HEK293 (cell line): ENCODE data around the gene SCTR.

Source experiments
- CTCF ChIA-PET: fragments of 350-600 bp; formaldehyde crosslinking; extraction: SDS; loops from one replicate; lab custom pipeline; 2021; ENCODE audit warnings: antibody characterized with exemption; lab: Yijun Ruan, JAX
- POLR2A ChIA-PET: fragments of 300-600 bp; formaldehyde crosslinking; extraction: SDS; loops from one replicate; lab custom pipeline; 2020; ENCODE audit warnings: antibody characterized with exemption, inconsistent platforms; lab: Yijun Ruan, JAX
- H3K27ac ChIP-seq: fragments of 200-500 bp; sonication (Bioruptor generic); 2 replicates; pipeline ENCODE4 v1.5.1; 2014; ENCODE audit warnings: low read depth, low read length, control low read depth, inconsistent platforms; ENCODE audit errors: extremely low read depth
- H3K36me3 ChIP-seq, 2 experiments: fragments of 200-500 bp in 1 of 2; sonication (Bioruptor generic) in 1 of 2; 1 replicate in 1 of 2; 2 replicates in 1 of 2; pipeline ENCODE4 v1.5.1; 2014 to 2017; ENCODE audit warnings: inconsistent platforms in 2 of 2, low read length in 2 of 2; ENCODE audit not compliant: control insufficient read depth in 2 of 2, insufficient read depth in 1 of 2
- H3K4me1 ChIP-seq: fragments of 200-500 bp; sonication (Bioruptor generic); 2 replicates; pipeline ENCODE4 v1.5.1; 2014; ENCODE audit warnings: mild to moderate bottlenecking, low read length, inconsistent platforms; ENCODE audit not compliant: control insufficient read depth, insufficient read depth
- H3K4me3 ChIP-seq: 2 replicates; pipeline ENCODE4 v1.5.1; 2011; ENCODE audit warnings: low read depth, mild to moderate bottlenecking, control low read depth, low read length, moderate library complexity
- H3K9me3 ChIP-seq: fragments of 200-500 bp; sonication (Bioruptor generic); 2 replicates; pipeline ENCODE4 v1.5.1; 2014; ENCODE audit warnings: low read depth, low read length, inconsistent platforms; ENCODE audit not compliant: control insufficient read depth, insufficient read depth
- KLF7 ChIP-seq: fragments of 450-650 bp; formaldehyde crosslinking; IDR thresholded peaks from 2 replicates; pipeline ENCODE4 v1.5.1; 2016; ENCODE audit warnings: missing biosample characterization, missing genetic modification characterization, borderline replicate concordance
- ZFP69B ChIP-seq: fragments of 450-650 bp; formaldehyde crosslinking; IDR thresholded peaks from 2 replicates; pipeline ENCODE4 v1.5.1; 2016; ENCODE audit warnings: missing biosample characterization, missing genetic modification characterization
- ZNF214 ChIP-seq: fragments of 450-650 bp; formaldehyde crosslinking; IDR thresholded peaks from 2 replicates; pipeline ENCODE4 v1.5.1; 2017; ENCODE audit warnings: missing biosample characterization, mild to moderate bottlenecking, missing genetic modification characterization, borderline replicate concordance
- ZNF654 ChIP-seq: fragments of 450-650 bp; formaldehyde crosslinking; IDR thresholded peaks from 2 replicates; pipeline ENCODE4 v1.5.1; 2016; ENCODE audit warnings: low read depth, missing biosample characterization, missing genetic modification characterization
- ZNF747 ChIP-seq: fragments of 450-650 bp; formaldehyde crosslinking; IDR thresholded peaks from 2 replicates; pipeline ENCODE4 v1.5.1; 2016; ENCODE audit warnings: missing biosample characterization, missing genetic modification characterization
- ZSCAN30 ChIP-seq: fragments of 450-650 bp; IDR thresholded peaks from 2 replicates; pipeline ENCODE4 v1.5.1; 2018; ENCODE audit warnings: missing biosample characterization, mild to moderate bottlenecking, missing genetic modification characterization, moderate library complexity
- ZXDB ChIP-seq: fragments of 450-650 bp; formaldehyde crosslinking; IDR thresholded peaks from 2 replicates; pipeline ENCODE4 v1.5.1; 2016; ENCODE audit warnings: missing biosample characterization, missing genetic modification characterization
- TF ChIP-seq, protein P1 (sequence below): fragments of 450-650 bp; formaldehyde crosslinking; IDR thresholded peaks from 2 replicates; pipeline ENCODE4 v1.5.1; 2016; ENCODE audit warnings: missing biosample characterization, missing genetic modification characterization, borderline replicate concordance
- TF ChIP-seq, protein P2 (sequence below): fragments of 450-650 bp; formaldehyde crosslinking; IDR thresholded peaks from 2 replicates; pipeline ENCODE4 v1.5.1; 2016; ENCODE audit warnings: missing biosample characterization, missing genetic modification characterization

SCTR gene

DNA sequence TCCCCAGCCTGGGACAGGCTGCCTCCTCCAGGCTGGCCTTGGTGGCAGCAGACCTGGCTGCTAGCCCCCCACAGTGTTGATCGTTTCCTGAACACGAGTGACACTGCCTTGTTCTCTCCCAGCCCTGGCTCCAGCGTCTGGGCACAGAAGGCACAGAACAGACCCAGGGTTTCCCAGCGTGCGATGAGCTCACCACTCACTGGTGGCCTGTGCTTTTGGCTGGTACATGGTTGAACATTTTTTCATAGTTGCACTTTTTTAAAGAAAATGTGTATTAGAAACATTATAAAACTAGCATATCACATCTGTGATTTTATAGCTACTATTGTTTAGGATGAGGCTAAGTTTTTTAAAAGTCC, 40.9 kb downstream of the SCTR start:
- POLR2A ChIA-PET, result no interaction called here
- H3K4me1 ChIP-seq, result no peaks in the 10 kb centered on the region
- H3K36me3 ChIP-seq, result no peaks in the 10 kb centered on the region
- no peak overlapping the region for H3K27ac ChIP-seq
- CTCF ChIA-PET, result interaction anchor here (0.6 kb wide), 1 partner anchor 75 kb away, joined by 3 read pairs; no protein-coding TSS in a partner anchor
- no peak for TF ChIP-seq ZNF654 (tag by site-specific recombination)
- TF ChIP-seq, all 188 proteins: peak for 0
- Histone ChIP-seq H3K4me3 (no peak overlapping the region), H3K9me3 (no peaks in the 10 kb centered on the region)

DNA sequence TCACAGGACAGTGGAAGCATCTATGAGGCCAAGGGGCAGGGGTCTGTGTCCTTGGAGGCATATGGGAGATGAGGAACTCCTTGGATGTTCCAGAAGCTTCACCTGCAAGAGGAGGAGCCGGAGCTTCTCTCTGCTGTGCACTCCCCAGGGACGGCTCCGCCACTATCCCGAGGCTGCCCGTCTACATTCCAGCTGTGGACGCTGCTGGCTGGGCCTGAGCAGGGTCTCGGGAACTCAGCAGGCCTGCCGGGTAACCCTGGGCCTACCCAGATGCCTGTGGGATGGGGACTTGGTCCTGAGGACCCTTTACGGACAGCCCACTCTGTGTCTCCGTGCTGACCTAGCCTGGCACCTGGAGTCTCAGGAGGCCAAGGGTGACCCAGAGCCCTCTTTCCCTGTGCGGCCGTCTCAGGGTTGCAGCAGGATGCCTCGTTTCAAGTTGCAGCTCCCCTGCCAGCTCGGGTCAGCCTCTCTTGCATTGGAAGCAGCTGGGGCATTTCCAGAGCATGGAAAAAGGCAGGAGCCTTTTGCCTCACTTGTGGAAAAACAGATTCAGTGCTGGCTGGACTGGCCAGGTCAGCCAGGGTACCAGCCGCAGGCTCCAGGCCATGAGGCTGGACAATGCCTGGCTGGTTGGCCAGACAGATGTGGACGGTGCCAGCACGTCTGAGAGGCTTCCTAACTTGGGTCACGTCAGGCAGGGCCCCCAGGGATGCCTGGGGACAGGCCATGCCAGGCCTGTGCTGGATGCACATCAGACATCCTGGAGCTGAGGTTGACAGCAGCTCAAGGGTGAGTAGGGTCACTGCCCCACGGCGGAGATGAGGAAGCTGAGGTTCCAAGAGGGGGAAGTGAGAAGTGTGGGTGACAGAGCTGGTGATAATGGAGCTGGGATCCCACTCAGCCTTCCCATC, 41.5 kb downstream of the SCTR start:
- CTCF ChIA-PET, result interaction anchor here (0.6 to 1.1 kb wide), 2 partner anchors 13 to 74 kb away, joined by 3 read pairs; no protein-coding TSS in a partner anchor
- Histone ChIP-seq H3K4me1 (no peaks in the 10 kb centered on the region), H3K4me3 (no peak overlapping the region), H3K36me3 (no peaks in the 10 kb centered on the region), H3K27ac (no peak overlapping the region), H3K9me3 (no peaks in the 10 kb centered on the region)
- TF ChIP-seq ZSCAN30 (no peak), ZNF214 (no peak)
- POLR2A ChIA-PET, result no interaction called here

DNA sequence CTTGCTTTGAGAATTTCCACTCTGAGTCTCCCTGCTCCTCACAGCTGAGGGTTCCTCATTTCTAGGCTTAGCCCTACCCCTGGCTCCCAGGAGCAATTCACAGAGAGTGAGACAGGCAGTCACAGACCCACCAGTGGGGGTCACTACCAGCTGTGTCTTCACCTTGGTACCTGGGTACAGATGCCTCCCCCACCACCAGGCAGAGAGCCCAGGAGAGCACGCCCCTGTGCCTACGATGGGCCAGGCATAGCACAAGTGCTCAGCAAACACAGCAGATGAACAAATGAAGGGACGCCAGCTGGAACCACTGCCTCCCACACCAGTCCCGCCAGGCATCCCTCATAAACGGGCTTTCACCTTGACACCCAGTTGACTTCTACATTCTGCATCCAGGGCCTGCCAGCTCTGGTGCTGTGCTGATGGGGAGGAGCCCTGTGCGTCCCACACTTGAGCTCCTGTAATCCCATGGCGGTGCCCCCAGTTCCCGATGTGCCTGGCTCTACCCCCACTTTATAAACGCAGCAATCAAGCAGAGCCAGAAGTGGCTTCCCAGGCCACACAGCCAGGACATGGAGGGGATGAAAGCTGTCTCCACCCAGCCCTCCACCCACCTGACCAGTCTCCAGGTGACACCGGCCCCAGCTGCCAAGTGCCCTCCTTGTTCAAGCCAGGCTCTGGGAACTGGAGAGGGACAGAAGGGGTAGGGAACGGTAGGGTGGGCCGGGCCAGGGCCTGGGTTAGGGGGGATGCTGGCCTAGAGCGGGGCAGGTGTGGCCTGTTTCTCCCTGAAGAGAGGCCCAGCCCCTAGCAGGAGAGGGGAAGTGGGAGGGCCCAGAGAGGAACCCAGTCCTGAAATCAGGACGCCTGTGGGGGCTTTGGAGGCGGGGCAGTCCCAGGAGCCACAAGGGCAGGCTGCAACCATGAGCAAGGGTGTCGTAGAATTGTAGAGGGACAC, 42.5 kb downstream of the SCTR start:
- no peak overlapping the region for H3K27ac ChIP-seq
- POLR2A ChIA-PET, result no interaction called here
- H3K4me1 ChIP-seq, result no peaks in the 10 kb centered on the region
- no peaks in the 10 kb centered on the region for H3K9me3 ChIP-seq
- TF ChIP-seq ZXDB (tag by site-specific recombination), result no peak
- TF ChIP-seq, protein P1, sequence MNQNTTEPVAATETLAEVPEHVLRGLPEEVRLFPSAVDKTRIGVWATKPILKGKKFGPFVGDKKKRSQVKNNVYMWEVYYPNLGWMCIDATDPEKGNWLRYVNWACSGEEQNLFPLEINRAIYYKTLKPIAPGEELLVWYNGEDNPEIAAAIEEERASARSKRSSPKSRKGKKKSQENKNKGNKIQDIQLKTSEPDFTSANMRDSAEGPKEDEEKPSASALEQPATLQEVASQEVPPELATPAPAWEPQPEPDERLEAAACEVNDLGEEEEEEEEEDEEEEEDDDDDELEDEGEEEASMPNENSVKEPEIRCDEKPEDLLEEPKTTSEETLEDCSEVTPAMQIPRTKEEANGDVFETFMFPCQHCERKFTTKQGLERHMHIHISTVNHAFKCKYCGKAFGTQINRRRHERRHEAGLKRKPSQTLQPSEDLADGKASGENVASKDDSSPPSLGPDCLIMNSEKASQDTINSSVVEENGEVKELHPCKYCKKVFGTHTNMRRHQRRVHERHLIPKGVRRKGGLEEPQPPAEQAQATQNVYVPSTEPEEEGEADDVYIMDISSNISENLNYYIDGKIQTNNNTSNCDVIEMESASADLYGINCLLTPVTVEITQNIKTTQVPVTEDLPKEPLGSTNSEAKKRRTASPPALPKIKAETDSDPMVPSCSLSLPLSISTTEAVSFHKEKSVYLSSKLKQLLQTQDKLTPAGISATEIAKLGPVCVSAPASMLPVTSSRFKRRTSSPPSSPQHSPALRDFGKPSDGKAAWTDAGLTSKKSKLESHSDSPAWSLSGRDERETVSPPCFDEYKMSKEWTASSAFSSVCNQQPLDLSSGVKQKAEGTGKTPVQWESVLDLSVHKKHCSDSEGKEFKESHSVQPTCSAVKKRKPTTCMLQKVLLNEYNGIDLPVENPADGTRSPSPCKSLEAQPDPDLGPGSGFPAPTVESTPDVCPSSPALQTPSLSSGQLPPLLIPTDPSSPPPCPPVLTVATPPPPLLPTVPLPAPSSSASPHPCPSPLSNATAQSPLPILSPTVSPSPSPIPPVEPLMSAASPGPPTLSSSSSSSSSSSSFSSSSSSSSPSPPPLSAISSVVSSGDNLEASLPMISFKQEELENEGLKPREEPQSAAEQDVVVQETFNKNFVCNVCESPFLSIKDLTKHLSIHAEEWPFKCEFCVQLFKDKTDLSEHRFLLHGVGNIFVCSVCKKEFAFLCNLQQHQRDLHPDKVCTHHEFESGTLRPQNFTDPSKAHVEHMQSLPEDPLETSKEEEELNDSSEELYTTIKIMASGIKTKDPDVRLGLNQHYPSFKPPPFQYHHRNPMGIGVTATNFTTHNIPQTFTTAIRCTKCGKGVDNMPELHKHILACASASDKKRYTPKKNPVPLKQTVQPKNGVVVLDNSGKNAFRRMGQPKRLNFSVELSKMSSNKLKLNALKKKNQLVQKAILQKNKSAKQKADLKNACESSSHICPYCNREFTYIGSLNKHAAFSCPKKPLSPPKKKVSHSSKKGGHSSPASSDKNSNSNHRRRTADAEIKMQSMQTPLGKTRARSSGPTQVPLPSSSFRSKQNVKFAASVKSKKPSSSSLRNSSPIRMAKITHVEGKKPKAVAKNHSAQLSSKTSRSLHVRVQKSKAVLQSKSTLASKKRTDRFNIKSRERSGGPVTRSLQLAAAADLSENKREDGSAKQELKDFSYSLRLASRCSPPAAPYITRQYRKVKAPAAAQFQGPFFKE (tag by site-specific recombination), result no peak
- no peak for TF ChIP-seq KLF7 (tag by site-specific recombination)
- no peak for TF ChIP-seq ZFP69B (tag by site-specific recombination)
- TF ChIP-seq, protein P2, sequence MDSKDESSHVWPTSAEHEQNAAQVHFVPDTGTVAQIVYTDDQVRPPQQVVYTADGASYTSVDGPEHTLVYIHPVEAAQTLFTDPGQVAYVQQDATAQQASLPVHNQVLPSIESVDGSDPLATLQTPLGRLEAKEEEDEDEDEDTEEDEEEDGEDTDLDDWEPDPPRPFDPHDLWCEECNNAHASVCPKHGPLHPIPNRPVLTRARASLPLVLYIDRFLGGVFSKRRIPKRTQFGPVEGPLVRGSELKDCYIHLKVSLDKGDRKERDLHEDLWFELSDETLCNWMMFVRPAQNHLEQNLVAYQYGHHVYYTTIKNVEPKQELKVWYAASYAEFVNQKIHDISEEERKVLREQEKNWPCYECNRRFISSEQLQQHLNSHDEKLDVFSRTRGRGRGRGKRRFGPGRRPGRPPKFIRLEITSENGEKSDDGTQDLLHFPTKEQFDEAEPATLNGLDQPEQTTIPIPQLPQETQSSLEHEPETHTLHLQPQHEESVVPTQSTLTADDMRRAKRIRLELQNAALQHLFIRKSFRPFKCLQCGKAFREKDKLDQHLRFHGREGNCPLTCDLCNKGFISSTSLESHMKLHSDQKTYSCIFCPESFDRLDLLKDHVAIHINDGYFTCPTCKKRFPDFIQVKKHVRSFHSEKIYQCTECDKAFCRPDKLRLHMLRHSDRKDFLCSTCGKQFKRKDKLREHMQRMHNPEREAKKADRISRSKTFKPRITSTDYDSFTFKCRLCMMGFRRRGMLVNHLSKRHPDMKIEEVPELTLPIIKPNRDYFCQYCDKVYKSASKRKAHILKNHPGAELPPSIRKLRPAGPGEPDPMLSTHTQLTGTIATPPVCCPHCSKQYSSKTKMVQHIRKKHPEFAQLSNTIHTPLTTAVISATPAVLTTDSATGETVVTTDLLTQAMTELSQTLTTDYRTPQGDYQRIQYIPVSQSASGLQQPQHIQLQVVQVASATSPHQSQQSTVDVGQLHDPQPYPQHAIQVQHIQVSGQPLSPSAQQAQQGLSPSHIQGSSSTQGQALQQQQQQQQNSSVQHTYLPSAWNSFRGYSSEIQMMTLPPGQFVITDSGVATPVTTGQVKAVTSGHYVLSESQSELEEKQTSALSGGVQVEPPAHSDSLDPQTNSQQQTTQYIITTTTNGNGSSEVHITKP (tag by site-specific recombination), result no peak
- no peak for TF ChIP-seq ZNF747 (tag by site-specific recombination)
- CTCF ChIA-PET, result interaction anchor here (0.7 to 1.1 kb wide), 4 partner anchors 8 to 180 kb away, joined by 3 read pairs; no protein-coding TSS in a partner anchor
- H3K4me3 ChIP-seq, result no peak overlapping the region
- H3K36me3 ChIP-seq, result no peaks in the 10 kb centered on the region
